Ishikawa (cell line): ENCODE data around the gene CEP104.

Experiments used
- MAX ChIP-seq: IDR thresholded peaks from 2 replicates; pipeline ENCODE4 v1.6.1; 2012
- RAD21 ChIP-seq: IDR thresholded peaks from 2 replicates; pipeline ENCODE4 v1.6.1; 2012; ENCODE audit warnings: low read depth
- REST ChIP-seq: IDR thresholded peaks from 2 replicates; pipeline ENCODE4 v1.6.1; 2012; ENCODE audit warnings: low read depth, mild to moderate bottlenecking

GRCh38 chr1:3778590-3779264, 78.3 kb downstream of the CEP104 start:
- TF ChIP-seq MAX (no peak), REST (no peak), RAD21 (no peak)
